ENCODE data around the gene CARMIL3.
A peak's percentile ranks its signal among the peaks of the same experiment; 100 is the strongest.

Gene CARMIL3

GRCh38 chr14:24062216-24062980 lies 10.6 kb downstream of the CARMIL3 start:
- DNase-seq = no peak

- DNase-seq = no peak
Measured at GRCh38 chr14:24063263-24063836, 11.5 kb downstream of the CARMIL3 start.

GRCh38 chr14:24064091-24064795 lies 12.4 kb downstream of the CARMIL3 start:
- DNase-seq = no peak

GRCh38 chr14:24064856-24065255 lies 13.0 kb downstream of the CARMIL3 start:
- DNase-seq = no peak

GRCh38 chr14:24065408-24065807 lies 13.6 kb downstream of the CARMIL3 start:
- DNase-seq = no peak

- DNase-seq = no peak
Measured at GRCh38 chr14:24066496-24067132, 14.8 kb downstream of the CARMIL3 start.

- no peak for DNase-seq
Measured at GRCh38 chr14:24067133-24068082, 15.6 kb downstream of the CARMIL3 start.

GRCh38 chr14:24068711-24069410 lies 17.1 kb downstream of the CARMIL3 start:
- no peak for DNase-seq

GRCh38 chr14:24069411-24069735 lies 17.6 kb downstream of the CARMIL3 start:
- no peak for DNase-seq

- no peak for DNase-seq
Measured at GRCh38 chr14:24070285-24071143, 18.7 kb downstream of the CARMIL3 start.

- DNase-seq = peak; percentile 62
Measured at GRCh38 chr14:24071144-24071697, 19.4 kb downstream of the CARMIL3 start, which contains the start of gene CPNE6. TSS of gene CPNE6 (plus strand) at chr14:24071562. CDS start at chr14:24072937, 1,375 bp downstream.

- DNase-seq = no peak
Measured at GRCh38 chr14:24071836-24072430, 20.1 kb downstream of the CARMIL3 start.

GRCh38 chr14:24072436-24072835 lies 20.6 kb downstream of the CARMIL3 start:
- DNase-seq = no peak

GRCh38 chr14:24072881-24073877 lies 21.4 kb downstream of the CARMIL3 start:
- DNase-seq = no peak

GRCh38 chr14:24074625-24075484 lies 23.0 kb downstream of the CARMIL3 start:
- DNase-seq = no peak

GRCh38 chr14:24075485-24076301 lies 23.9 kb downstream of the CARMIL3 start:
- DNase-seq = no peak

GRCh38 chr14:24076302-24076601 lies 24.4 kb downstream of the CARMIL3 start:
- DNase-seq = no peak

Data from activated naive CD4-positive, alpha-beta T cell treated with Interleukin-2 at 50 U/mL for 16 hours (primary cell).